Liver (tissue), 3 donors: ENCODE results near the gene DNAJC8.

ENCODE experiments used
- EGR1 ChIP-seq, 2 donors: IDR thresholded peaks; 2 replicates each; pipeline ENCODE4 v1.6.1; 2016 to 2018; ENCODE audit warnings: antibody characterized with exemption in 2 of 2, low read depth in 2 of 2
- GABPA ChIP-seq, 2 donors: IDR thresholded peaks in 1 of 2; conservative IDR thresholded peaks in 1 of 2; 2 replicates each; pipeline ENCODE4 v1.6.1; 2016; ENCODE audit warnings: antibody characterized with exemption in 2 of 2, mild to moderate bottlenecking in 1 of 2, moderate library complexity in 1 of 2
- HNF4A ChIP-seq, 2 donors: conservative IDR thresholded peaks; 2 replicates each; pipeline ENCODE4 v1.6.1; 2016; ENCODE audit warnings: antibody characterized with exemption in 2 of 2, mild to moderate bottlenecking in 2 of 2
- NR2F2 ChIP-seq: IDR thresholded peaks from 2 replicates; pipeline ENCODE4 v1.6.1; 2016; ENCODE audit warnings: antibody characterized with exemption
- YY1 ChIP-seq: IDR thresholded peaks from 2 replicates; pipeline ENCODE4 v1.6.1; 2016; ENCODE audit warnings: antibody characterized with exemption, mild to moderate bottlenecking
- TF ChIP-seq, protein P1 (sequence below): IDR thresholded peaks from 2 replicates; pipeline ENCODE4 v1.6.1; 2016; ENCODE audit warnings: antibody characterized with exemption, mild to moderate bottlenecking
- TF ChIP-seq, protein P2 (sequence below): fragments of 150-350 bp; IDR thresholded peaks from 2 replicates; pipeline ENCODE4 v1.5.1; 2017; ENCODE audit warnings: improper control_type of control experiment, low read depth, low read length; ENCODE audit not compliant: missing input control
- donor health status: healthy.
- donor health status: healthy.

DNA sequence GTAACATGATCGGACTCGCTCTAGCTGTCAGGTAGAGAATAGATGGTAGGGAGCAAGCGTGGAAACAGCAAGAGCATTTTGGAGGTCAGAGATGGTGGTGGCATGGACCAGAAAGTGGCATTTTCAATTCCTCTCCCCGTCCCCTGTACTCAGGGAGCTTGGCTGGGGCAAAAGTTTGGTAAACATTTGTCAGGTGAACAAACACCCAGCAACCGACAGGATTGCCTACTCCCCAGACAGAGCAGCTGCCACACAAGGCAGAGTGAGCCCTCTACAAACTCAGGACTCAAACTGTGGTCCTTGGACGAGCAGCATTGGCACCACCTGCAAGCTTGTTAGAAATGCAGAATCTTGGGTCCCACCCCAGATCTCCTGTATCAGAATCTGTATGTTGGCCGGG, 70.7 kb downstream of the DNAJC8 start:
- TF ChIP-seq, protein P1, sequence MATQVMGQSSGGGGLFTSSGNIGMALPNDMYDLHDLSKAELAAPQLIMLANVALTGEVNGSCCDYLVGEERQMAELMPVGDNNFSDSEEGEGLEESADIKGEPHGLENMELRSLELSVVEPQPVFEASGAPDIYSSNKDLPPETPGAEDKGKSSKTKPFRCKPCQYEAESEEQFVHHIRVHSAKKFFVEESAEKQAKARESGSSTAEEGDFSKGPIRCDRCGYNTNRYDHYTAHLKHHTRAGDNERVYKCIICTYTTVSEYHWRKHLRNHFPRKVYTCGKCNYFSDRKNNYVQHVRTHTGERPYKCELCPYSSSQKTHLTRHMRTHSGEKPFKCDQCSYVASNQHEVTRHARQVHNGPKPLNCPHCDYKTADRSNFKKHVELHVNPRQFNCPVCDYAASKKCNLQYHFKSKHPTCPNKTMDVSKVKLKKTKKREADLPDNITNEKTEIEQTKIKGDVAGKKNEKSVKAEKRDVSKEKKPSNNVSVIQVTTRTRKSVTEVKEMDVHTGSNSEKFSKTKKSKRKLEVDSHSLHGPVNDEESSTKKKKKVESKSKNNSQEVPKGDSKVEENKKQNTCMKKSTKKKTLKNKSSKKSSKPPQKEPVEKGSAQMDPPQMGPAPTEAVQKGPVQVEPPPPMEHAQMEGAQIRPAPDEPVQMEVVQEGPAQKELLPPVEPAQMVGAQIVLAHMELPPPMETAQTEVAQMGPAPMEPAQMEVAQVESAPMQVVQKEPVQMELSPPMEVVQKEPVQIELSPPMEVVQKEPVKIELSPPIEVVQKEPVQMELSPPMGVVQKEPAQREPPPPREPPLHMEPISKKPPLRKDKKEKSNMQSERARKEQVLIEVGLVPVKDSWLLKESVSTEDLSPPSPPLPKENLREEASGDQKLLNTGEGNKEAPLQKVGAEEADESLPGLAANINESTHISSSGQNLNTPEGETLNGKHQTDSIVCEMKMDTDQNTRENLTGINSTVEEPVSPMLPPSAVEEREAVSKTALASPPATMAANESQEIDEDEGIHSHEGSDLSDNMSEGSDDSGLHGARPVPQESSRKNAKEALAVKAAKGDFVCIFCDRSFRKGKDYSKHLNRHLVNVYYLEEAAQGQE, result no peak
- TF ChIP-seq EGR1 (IDR thresholded peaks at IDR 0.05; ENCODE audit: low read depth in 2 of 2), result no peak
- TF ChIP-seq, protein P2, sequence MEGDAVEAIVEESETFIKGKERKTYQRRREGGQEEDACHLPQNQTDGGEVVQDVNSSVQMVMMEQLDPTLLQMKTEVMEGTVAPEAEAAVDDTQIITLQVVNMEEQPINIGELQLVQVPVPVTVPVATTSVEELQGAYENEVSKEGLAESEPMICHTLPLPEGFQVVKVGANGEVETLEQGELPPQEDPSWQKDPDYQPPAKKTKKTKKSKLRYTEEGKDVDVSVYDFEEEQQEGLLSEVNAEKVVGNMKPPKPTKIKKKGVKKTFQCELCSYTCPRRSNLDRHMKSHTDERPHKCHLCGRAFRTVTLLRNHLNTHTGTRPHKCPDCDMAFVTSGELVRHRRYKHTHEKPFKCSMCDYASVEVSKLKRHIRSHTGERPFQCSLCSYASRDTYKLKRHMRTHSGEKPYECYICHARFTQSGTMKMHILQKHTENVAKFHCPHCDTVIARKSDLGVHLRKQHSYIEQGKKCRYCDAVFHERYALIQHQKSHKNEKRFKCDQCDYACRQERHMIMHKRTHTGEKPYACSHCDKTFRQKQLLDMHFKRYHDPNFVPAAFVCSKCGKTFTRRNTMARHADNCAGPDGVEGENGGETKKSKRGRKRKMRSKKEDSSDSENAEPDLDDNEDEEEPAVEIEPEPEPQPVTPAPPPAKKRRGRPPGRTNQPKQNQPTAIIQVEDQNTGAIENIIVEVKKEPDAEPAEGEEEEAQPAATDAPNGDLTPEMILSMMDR, result no peak
- TF ChIP-seq GABPA (IDR thresholded peaks at IDR 0.05 in 1 of 2, conservative IDR thresholded peaks at IDR 0.05 in 1 of 2), result no peak
- no peak for TF ChIP-seq NR2F2
- TF ChIP-seq HNF4A (conservative IDR thresholded peaks at IDR 0.05), result no peak
- no peak for TF ChIP-seq YY1
